Ovary (tissue), 3 donors: ENCODE data around the gene VARS1.

Experiments used
- CTCF ChIP-seq, 3 donors: fragments of 450-650 bp in 2 of 3; fragments of 200-600 bp in 1 of 3; IDR thresholded peaks; one replicate each; pipeline versions ENCODE4 v1.5.1 to v1.8.0; 2016 to 2022; ENCODE audit warnings: antibody characterized with exemption in 3 of 3, mild to moderate bottlenecking in 1 of 3
- POLR2A ChIP-seq: fragments of 450-650 bp; IDR thresholded peaks from one replicate; pipeline ENCODE4 v1.6.1; 2017; ENCODE audit warnings: antibody characterized with exemption, mild to moderate bottlenecking, moderate library complexity
- donor health status: DM: no; HTN: no; CAD: no.

- TF ChIP-seq POLR2A: peak; percentile 99
- peak in 1 of 3 donors; percentile 19 for TF ChIP-seq CTCF (IDR thresholded peaks at IDR 0.05)
Observed at GRCh38 chr6:31815025-31815838, 19.7 kb upstream of the VARS1 start, which contains the start of the genes HSPA1A and HSPA1L.
